Spinal cord (tissue), 10 donors: ENCODE measurements around the gene NECTIN4. TPM values are rescaled to one million over a fixed set of nuclear protein-coding genes. Genes with fewer than 3 reads are reported as not detected.
A peak's percentile ranks its signal among the peaks of the same experiment; 100 is the strongest.
"Not testable (repeated sequence)": the region's sequence is repeated elsewhere in the genome, so short reads cannot be mapped to it uniquely, and the experiment has no call there.

ENCODE experiments used
- DNase-seq, 6 donors: peaks; one replicate each; pipeline versions ENCODE4 v3.0.0 to v3.0.0-alpha.2; 2013 to 2015; ENCODE audit warnings: low spot score in 6 of 6, low read depth in 4 of 6
- H3K27ac ChIP-seq: one replicate; pipeline ENCODE4 v1.5.1; 2013; ENCODE audit warnings: low read depth, low read length, control low read depth
- H3K27me3 ChIP-seq: one replicate; pipeline ENCODE4 v1.6.1; 2013; ENCODE audit warnings: low read length; ENCODE audit not compliant: control insufficient read depth, insufficient read depth
- H3K36me3 ChIP-seq: one replicate; pipeline ENCODE4 v1.6.1; 2013; ENCODE audit warnings: low read length; ENCODE audit not compliant: control insufficient read depth, insufficient read depth
- H3K4me1 ChIP-seq: one replicate; pipeline ENCODE4 v1.6.1; 2013; ENCODE audit warnings: low read length; ENCODE audit not compliant: control insufficient read depth, insufficient read depth
- H3K4me3 ChIP-seq: one replicate; pipeline ENCODE4 v1.5.1; 2013; ENCODE audit warnings: low read depth, low read length, control low read depth
- H3K9me3 ChIP-seq: one replicate; pipeline ENCODE4 v1.6.1; 2013; ENCODE audit warnings: low read length; ENCODE audit not compliant: control insufficient read depth, insufficient read depth
- whole genome bisulfite sequencing: methylation state at CpG from one replicate; pipeline ENCODE4 v1.1.5; 2013; ENCODE audit warnings: missing lambda C conversion rate; ENCODE audit not compliant: insufficient coverage; 5-methylcytosine and 5-hydroxymethylcytosine counted together
- polyA plus RNA-seq, 2 donors: library from polyadenylated mRNA; unstranded; fragments of 120-200 nt; gene quantifications; one replicate each; pipeline ENCODE4 v1.2.1, GENCODE V29; 2013; ENCODE audit not compliant: insufficient read length in 2 of 2
- total RNA-seq, 2 donors: library from RNA; depleted of rRNA in 1 of 2; stranded (reverse); fragments of 120-200 nt in 1 of 2; fragments of >200 nt in 1 of 2; gene quantifications; one replicate each; pipeline versions ENCODE4 v1.2.3 to v1.2.4, GENCODE V29; 2013 to 2014
- donor health status: healthy.

Gene NECTIN4
- total and polyA plus RNA-seq, 4 donors = 0.06 to 0.15 TPM; not detected in 2

DNA sequence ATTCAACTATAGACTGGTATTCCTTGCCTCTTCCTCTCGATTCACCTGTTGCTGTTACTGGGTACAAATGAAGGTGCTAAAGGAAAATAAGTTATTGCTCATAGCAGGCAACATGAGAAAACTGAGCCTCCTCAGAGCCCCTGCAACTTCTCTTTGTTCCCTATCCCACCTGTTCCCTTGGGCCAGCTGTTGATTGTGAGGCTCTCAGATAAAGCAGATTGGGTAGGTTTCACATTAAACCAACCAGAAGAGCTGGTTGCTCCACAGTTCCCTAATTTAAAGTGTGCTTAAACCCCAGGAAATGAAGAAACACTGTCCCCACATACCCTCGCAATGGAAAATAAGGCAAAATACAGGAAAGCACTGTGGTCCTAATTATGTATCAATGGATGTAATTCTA, 38.3 kb upstream of the NECTIN4 start:
- H3K27ac ChIP-seq = no peak overlapping the region
- H3K4me1 ChIP-seq = no peaks in the 10 kb centered on the region
- H3K4me3 ChIP-seq = no peak overlapping the region
- DNase-seq = no peak
- H3K36me3 ChIP-seq = peaks cover 42% of the 10 kb centered on the region
- no peaks in the 10 kb centered on the region for H3K27me3 ChIP-seq
- WGBS = no CpG with 5 or more reads among the region's 2 CpGs
- no peaks in the 10 kb centered on the region for H3K9me3 ChIP-seq

DNA sequence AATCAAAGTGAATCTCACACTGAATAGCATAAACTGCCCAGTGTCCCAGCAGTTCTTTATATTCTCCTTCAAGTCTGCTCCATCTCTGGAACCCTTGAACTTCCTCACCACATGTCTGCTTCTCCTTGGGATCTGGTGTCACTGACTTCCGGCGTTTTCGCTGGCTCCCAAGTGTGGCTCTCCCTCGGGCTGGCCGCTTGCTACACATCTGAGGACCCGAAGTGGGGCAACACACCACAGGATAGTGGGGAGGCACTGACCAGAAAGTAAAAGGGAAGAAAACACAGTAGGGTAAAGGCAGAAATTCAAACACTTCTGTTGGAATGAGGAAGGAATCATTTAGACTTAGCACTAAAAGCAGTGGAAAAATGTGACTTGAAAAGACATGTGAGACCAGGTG, 33.6 kb upstream of the NECTIN4 start:
- no peak for DNase-seq
- no peak overlapping the region for H3K27ac ChIP-seq
- peaks cover 53% of the 10 kb centered on the region for H3K36me3 ChIP-seq
- H3K4me1 ChIP-seq = peaks cover 13% of the 10 kb centered on the region
- no peaks in the 10 kb centered on the region for H3K27me3 ChIP-seq
- 88% methylated on average over 6 of the region's 6 CpGs for WGBS
- no peaks in the 10 kb centered on the region for H3K9me3 ChIP-seq
- no peak overlapping the region for H3K4me3 ChIP-seq

DNA sequence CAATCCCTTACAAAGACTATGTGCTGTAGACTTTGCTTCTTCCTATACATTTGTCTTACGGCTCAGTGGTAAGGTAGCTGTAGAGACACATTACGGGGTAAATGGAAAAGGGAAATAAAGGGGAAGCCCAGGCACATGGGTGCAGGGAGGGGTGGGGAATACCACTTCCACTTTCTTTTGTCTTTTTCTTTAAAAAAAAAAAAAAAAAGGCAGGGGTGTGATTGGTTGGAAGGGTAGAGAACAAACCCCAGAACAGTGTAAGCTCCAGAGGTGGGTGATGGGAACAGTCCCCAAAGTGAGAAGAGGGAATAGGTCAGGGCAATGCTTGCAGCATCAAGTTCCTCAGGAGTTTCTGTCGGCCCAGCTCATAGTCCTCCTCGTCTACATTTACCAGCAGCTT, 32.5 kb upstream of the NECTIN4 start:
- no peak for DNase-seq
- H3K27me3 ChIP-seq = no peaks in the 10 kb centered on the region
- H3K4me1 ChIP-seq = peaks cover 17% of the 10 kb centered on the region
- H3K36me3 ChIP-seq = peaks cover 50% of the 10 kb centered on the region
- H3K27ac ChIP-seq = no peak overlapping the region
- no peak overlapping the region for H3K4me3 ChIP-seq
- H3K9me3 ChIP-seq = no peaks in the 10 kb centered on the region
- WGBS = 70% methylated on average over 2 of the region's 4 CpGs

DNA sequence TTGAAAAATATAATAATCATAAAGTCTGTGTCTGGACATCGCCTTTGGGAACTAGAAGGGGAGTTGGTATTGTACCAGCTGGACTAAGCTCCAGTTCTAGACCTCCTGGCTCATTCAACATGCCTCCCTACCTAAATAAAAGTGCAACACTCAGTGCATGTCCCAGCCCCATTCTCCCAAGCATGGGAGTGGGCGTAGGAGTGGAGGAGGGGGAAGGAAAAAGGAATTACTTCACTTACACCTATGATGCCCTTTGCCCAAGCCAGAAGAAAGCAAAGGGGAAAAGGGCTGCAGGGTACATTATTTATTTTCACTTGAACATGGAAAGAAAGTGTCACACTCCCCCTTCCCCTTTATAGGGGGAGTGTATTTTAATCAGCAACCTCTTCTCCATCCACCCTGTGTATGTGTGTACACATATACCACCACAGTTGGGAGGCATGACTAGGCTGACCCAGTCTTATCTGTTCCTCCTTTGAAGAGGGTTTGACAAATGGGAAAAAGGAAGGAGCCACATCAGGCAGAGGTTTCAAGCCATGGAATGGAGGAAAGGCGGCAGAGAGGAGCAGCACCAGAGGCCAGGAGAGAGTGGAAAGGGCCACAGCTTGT, 31.8 kb upstream of the NECTIN4 start:
- H3K27ac ChIP-seq = no peak overlapping the region
- no peaks in the 10 kb centered on the region for H3K27me3 ChIP-seq
- peaks cover 52% of the 10 kb centered on the region for H3K36me3 ChIP-seq
- no peak for DNase-seq
- peaks cover 23% of the 10 kb centered on the region for H3K4me1 ChIP-seq
- H3K4me3 ChIP-seq = no peak overlapping the region
- no CpG with 5 or more reads among the region's 3 CpGs for WGBS
- no peaks in the 10 kb centered on the region for H3K9me3 ChIP-seq

DNA sequence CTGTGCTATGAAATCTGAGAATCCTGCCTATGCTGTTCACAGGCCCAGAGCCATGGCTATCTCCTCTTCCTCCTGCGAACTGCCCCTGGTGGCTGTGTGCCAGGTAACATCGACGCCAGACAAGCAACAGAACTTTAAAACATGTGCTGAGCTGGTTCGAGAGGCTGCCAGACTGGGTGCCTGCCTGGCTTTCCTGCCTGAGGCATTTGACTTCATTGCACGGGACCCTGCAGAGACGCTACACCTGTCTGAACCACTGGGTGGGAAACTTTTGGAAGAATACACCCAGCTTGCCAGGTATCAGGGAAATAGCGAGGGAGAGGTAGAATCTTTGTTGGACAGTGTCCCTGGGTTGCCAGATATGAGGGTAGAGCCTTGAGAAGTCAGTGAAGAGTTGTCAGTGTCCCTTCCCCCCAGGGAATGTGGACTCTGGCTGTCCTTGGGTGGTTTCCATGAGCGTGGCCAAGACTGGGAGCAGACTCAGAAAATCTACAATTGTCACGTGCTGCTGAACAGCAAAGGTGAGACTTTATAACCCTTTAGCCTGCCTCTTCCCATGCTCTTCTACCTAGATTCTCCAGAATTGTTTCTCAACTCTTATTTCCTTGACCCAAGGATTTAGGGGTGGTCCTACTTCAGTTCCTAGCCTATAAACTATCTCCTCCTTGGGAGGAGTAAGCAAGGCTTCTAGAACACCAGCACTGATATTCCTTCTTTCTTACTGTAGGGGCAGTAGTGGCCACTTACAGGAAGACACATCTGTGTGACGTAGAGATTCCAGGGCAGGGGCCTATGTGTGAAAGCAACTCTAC, 29.9 kb upstream of the NECTIN4 start:
- no peaks in the 10 kb centered on the region for H3K27me3 ChIP-seq
- peak in 3 of 6 donors; percentile 15 to 83 (median 57) for DNase-seq
- H3K9me3 ChIP-seq = no peaks in the 10 kb centered on the region
- peak overlapping the region; percentile 49 for H3K27ac ChIP-seq
- peak overlapping the region; percentile 73 for H3K4me3 ChIP-seq
- 54% methylated on average over 9 of the region's 10 CpGs for WGBS
- H3K4me1 ChIP-seq = peaks cover 25% of the 10 kb centered on the region
- H3K36me3 ChIP-seq = peaks cover 44% of the 10 kb centered on the region

DNA sequence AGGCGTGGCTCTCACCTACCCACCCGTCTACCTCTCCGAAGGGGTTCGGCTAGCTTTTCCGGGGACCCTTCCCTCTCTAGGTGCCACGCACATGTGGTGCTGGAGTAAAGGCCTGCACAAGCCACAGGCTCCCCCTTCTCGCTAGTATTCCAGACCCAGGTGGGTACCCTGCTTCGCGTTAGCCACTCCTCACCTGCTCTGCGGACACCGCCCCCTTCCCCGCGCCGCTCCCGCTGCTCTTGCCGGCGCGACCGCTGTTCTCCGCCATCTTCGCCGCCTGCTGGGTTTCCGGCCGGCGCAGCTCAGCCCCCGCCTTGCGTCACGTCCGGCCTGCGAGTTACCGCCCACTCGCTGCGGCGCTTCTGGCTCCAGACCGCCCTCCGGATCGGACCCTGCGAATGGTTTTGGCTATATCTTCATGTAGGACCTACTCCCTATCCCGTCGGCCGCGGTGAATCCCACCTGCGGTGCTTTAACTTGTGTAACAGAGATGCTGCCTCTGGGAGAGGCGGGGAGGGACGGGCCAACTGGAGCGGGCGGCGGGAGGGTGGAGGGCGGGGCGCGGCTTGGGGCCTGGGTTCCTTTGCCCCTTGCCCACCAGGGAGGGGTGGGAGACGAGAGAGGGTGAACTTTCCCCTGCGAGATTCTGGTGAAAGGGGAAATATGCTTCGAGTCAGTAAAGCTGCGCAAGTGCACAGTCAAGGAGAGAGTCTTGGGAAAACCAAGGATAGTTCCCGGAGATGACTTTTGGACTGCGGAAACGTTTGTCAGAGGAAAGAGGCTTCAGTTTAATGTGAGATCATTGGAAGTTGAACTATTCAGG, 28.6 kb upstream of the NECTIN4 start, which contains the start of the genes NIT1 and PFDN2:
NIT1 (plus strand) TSS at position 347 of the 823 bp plus-strand sequence; CDS start at position 419, 72 bp downstream.
PFDN2 (minus strand) TSS at position 279 of the 823 bp plus-strand sequence; CDS start at position 268, 11 bp downstream.
- 0% methylated on average over 55 of the region's 58 CpGs for WGBS
- peak within 1 kb of the TSS; percentile 73 for H3K4me3 ChIP-seq
- peak; percentile 71 to 95 (median 80) for DNase-seq
- no peaks in the 10 kb centered on the region for H3K9me3 ChIP-seq
- peaks cover 31% of the 10 kb centered on the region for H3K36me3 ChIP-seq
- peaks cover 25% of the 10 kb centered on the region for H3K4me1 ChIP-seq
- no peaks in the 10 kb centered on the region for H3K27me3 ChIP-seq
- H3K27ac ChIP-seq = peak within 1 kb of the TSS; percentile 88

DNA sequence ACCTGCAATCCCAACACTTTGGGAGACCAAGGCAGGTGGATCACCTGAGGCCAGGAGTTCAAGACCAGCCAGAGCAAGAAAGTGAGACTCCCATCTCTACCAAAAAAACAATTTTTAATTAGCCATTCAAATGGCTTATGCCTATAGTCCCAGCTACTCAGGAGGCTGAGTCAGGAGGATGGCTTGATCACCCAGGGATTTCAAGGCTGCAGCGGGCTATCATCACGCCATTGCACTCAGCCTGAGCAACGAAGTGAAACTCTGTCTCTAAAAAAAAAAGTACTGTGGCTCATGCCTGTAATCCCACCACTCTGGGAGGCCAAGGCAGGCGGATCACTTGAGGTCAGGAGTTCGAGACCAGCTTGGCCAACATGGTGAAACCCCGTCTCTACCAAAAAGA, 26.6 kb upstream of the NECTIN4 start:
- Histone ChIP-seq H3K36me3 (peaks cover 12% of the 10 kb centered on the region), H3K4me1 (peaks cover 25% of the 10 kb centered on the region)
- not testable (repeated sequence) for H3K27me3 ChIP-seq, H3K4me3 ChIP-seq, H3K9me3 ChIP-seq, DNase-seq, H3K27ac ChIP-seq
- 86% methylated on average over 4 of the region's 6 CpGs for WGBS

DNA sequence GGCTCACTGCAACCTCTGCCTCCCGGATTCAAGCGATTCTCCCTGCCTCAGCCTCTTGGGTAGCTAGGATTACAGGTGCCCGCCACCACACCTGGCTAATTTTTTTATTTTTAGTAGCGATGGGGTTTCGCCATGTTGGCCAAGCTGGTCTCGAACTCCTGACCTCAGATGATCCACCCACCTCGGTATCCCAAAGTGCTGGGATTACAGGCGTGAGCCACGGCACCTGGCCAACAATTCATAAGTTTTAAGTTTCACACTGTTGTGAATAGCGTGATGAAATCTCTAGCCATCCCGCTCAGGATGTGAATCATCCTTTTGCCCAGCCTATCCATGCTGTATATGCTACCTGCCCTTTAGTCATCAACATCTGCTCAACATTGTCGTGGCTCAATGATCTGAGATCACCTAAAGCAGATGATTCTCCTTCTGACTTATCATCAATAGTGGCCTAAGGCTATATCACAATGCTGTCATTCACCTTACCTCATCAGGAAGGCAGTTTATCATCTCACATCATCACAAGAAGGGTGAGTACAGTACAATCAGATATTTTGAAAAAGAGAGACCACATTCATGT, 25.9 kb upstream of the NECTIN4 start:
- no peak overlapping the region for H3K4me3 ChIP-seq
- no peaks in the 10 kb centered on the region for H3K27me3 ChIP-seq
- H3K9me3 ChIP-seq = no peaks in the 10 kb centered on the region
- no peak overlapping the region for H3K27ac ChIP-seq
- 96% methylated on average over 12 of the region's 12 CpGs for WGBS
- DNase-seq = no peak
- H3K36me3 ChIP-seq = peaks cover 6% of the 10 kb centered on the region
- peaks cover 25% of the 10 kb centered on the region for H3K4me1 ChIP-seq

DNA sequence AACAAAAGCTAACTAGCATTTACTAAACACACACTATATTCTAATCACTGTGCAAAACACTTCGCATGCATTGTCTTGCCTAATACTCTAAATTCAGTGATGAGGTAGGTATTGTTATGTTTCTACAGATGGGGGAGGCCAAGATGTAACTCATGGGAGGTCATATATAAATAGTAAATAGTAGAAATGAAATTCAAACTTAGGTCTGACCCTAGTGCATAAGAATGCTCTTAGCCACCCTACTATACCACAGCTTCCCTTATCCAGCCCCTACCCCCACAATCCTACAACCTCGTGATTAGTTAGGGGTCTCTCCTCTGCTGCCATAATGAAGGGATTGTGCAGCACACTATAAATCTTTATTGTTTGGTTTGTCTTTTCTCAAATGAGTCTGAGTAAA, 25.2 kb upstream of the NECTIN4 start:
- Histone ChIP-seq H3K4me3 (no peak overlapping the region), H3K27ac (no peak overlapping the region), H3K9me3 (no peaks in the 10 kb centered on the region), H3K36me3 (peaks cover 9% of the 10 kb centered on the region), H3K4me1 (peaks cover 23% of the 10 kb centered on the region), H3K27me3 (no peaks in the 10 kb centered on the region)
- no peak for DNase-seq
- WGBS = no CpG with 5 or more reads among the region's 2 CpGs
